ENCODE results near the gene LAMB3.

LAMB3 gene

GRCh38 chr1:209585197-209585596 lies 67.0 kb downstream of the LAMB3 start:
- POLR2A ChIA-PET = no interaction called here
- H3K4me1 ChIP-seq (ENCODE audit: control insufficient read depth, insufficient read depth, low read length) = no peaks in the 10 kb centered on the region
- H3K4me3 ChIP-seq (ENCODE audit: low read depth, low read length) = no peak overlapping the region
- CTCF ChIA-PET = interaction anchor here (1.0 to 1.1 kb wide), 3 partner anchors 9 to 16 kb away, joined by 4 to 5 read pairs (median 4); no protein-coding TSS in a partner anchor
- H3K36me3 ChIP-seq (ENCODE audit: control insufficient read depth in 2 of 2, insufficient read depth in 1 of 2, low read length in 2 of 2) = no peaks in the 10 kb centered on the region
- H3K27ac ChIP-seq (ENCODE audit: extremely low read depth, low read depth, low read length) = no peak overlapping the region
- no peaks in the 10 kb centered on the region for H3K9me3 ChIP-seq (ENCODE audit: control insufficient read depth, insufficient read depth, low read depth, low read length)
- no peak for TF ChIP-seq OVOL3 (tag by site-specific recombination; IDR thresholded peaks at IDR 0.05)
- no peak for TF ChIP-seq ZNF518A (tag by site-specific recombination; conservative IDR thresholded peaks at IDR 0.05; ENCODE audit: low read depth)
- TF ChIP-seq SCRT2 (tag by site-specific recombination; IDR thresholded peaks at IDR 0.05) = peak; percentile 66
- no peak for TF ChIP-seq ZNF654 (tag by site-specific recombination; IDR thresholded peaks at IDR 0.05; ENCODE audit: low read depth)
- TF ChIP-seq ZNF600 (tag by site-specific recombination; IDR thresholded peaks at IDR 0.05) = no peak

- POLR2A ChIA-PET = no interaction called here
- Histone ChIP-seq H3K9me3 (ENCODE audit: control insufficient read depth, insufficient read depth, low read depth, low read length) (no peaks in the 10 kb centered on the region), H3K4me1 (ENCODE audit: control insufficient read depth, insufficient read depth, low read length) (no peaks in the 10 kb centered on the region), H3K36me3 (ENCODE audit: control insufficient read depth in 2 of 2, insufficient read depth in 1 of 2, low read length in 2 of 2) (no peaks in the 10 kb centered on the region), H3K4me3 (ENCODE audit: low read depth, low read length) (no peak overlapping the region), H3K27ac (ENCODE audit: extremely low read depth, low read depth, low read length) (no peak overlapping the region)
- CTCF ChIA-PET = interaction anchor here (1.0 to 2.6 kb wide), 3 partner anchors 15 to 18 kb away, joined by 4 to 8 read pairs (median 8); no protein-coding TSS in a partner anchor
- TF ChIP-seq ZNF555 (tag by site-specific recombination; conservative IDR thresholded peaks at IDR 0.05) (no peak), ZNF560 (tag by site-specific recombination; IDR thresholded peaks at IDR 0.05; ENCODE audit: borderline replicate concordance) (no peak), AEBP2 (tag by site-specific recombination; IDR thresholded peaks at IDR 0.05; ENCODE audit: borderline replicate concordance) (no peak), PRDM2 (tag by site-specific recombination; IDR thresholded peaks at IDR 0.05; ENCODE audit: borderline replicate concordance) (no peak)
These were observed 68.0 kb downstream of the LAMB3 start for GRCh38 chr1:209584231-209584672.

All from HEK293 (cell line).